NCI-H524 (cell line): ENCODE measurements around the gene HYLS1.
A peak's percentile ranks its signal among the peaks of the same experiment; 100 is the strongest.
"Not testable (repeated sequence)": the region's sequence is repeated elsewhere in the genome, so short reads cannot be mapped to it uniquely, and the experiment has no call there.

Experiments
- DNase-seq, 2 experiments: peaks; one replicate each; lab custom pipeline; 2025; lab: John Stamatoyannopoulos, UW

The HYLS1 gene

DNA sequence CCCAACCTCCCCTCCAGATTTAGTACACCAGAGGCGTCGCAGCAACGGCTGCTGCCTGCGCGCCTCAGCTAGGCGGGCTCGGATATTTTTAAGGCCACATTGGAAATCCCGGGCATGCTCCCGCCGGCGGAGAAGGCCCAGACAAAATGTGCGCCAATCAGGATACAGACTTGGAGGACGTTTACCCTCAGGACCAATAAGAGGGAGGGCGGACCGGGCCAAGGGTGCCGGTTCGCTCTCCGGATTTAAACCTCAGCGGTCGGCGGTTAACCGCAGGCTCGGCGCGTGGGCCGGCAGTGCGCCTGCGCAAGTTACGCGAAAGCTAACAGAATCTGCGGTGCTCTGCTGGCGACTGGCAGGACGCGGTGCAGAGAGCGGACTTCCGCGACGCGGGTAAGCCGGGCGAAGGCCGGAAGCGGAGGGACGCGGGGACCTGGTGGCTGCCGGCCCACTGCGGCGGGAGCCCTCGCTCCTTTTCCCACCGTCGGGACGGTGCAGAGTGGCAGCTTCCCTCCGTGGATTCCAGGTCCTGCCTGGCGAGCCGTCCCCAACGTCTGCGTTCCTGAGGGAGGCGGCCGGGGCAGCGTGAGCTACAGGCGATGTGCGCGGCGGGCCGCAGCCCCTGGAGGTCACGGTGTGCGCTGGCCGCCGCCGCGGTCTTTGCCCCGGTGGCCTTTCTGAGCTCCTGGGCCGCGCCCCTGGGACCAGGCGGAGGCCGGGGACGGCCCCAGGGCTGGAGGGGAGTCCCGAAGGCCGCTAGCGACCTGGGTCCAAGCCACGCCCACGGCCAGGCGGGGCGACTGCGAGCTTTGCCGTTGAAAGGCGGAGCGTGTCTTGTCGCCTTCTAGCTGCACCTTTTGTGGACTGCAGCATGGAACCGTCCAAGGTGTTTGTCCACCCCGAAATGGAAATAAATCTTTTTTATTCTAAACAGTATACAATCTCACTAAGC, at the start of gene HYLS1:
Gene HYLS1 (plus strand): TSS at position 296 of the 952 bp plus-strand sequence. CDS start 11,701 bp downstream, outside the sequence.
- peak; percentile 76 to 85 for DNase-seq

DNA sequence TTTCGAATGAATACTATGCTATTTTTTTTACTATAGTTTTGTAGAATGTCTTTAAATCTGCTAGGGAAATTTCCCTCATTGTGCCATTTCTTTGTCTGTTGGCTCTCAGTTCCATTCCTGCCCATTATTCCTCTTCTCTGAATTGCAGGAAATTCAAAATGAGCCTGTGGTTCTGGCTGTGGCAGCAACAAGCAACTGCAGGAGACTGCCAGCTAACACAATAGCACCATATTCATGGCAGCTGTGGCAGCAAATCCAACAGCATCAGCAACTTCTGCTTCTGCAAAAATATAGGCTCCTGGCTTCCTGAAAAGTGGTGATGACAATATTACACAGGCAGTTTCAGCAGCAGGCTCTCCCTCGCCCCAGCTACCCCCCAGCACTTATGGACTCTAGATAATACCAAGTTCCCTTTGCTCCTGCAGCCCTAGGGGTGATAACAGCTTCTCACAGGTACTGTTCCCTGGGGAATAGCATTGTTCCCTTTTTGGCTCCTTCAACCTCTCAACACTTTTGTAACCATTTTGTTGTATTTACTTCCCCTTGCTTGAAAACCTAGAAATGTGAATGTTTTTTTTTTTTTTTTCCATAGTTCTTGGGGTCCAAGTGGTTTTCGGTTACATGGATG, 45.0 kb upstream of the HYLS1 start:
- no peak for DNase-seq

DNA sequence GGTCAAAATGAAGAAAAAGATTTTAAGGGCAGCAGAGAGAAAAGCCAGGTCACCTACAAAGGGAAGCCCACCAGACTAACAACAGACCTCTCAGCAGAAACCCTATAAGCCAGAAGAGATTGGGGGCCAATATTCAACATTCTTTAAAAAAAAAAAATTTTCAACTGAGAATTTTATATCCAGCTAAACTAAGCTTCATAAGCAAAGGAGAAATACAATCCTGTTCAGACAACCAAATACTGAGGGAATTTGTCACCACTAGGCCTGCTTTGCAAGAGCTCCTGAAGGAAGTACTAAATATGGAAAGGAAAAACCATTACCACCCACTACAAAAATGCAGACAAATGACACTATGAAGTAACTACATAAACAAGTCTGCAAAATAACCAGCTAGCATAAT, 41.3 kb upstream of the HYLS1 start:
- DNase-seq, result no peak

- DNase-seq, result not testable (repeated sequence)
Measured at GRCh38 chr11:125857670-125858069, 29.8 kb upstream of the HYLS1 start.

GRCh38 chr11:125862786-125863185, 24.7 kb upstream of the HYLS1 start:
- DNase-seq, result not testable (repeated sequence)

DNA sequence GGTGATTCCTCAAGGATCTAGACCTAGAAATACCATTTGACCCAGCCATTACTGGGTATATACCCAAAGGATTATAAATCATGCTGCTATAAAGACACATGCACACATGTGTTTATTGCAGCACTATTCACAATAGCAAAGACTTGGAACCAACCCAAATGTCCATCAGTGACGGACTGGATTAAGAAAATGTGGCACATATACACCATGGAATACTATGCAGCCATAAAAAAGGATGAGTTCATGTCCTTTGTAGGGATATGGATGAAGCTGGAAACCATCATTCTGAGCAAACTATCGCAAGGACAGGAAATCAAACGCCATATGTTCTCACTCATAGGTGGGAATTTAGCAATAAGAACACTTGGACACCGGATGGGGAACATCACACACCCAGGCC, 22.1 kb upstream of the HYLS1 start:
- not testable (repeated sequence) for DNase-seq

- no peak for DNase-seq
Measured at GRCh38 chr11:125869521-125869920, 17.9 kb upstream of the HYLS1 start.

DNA sequence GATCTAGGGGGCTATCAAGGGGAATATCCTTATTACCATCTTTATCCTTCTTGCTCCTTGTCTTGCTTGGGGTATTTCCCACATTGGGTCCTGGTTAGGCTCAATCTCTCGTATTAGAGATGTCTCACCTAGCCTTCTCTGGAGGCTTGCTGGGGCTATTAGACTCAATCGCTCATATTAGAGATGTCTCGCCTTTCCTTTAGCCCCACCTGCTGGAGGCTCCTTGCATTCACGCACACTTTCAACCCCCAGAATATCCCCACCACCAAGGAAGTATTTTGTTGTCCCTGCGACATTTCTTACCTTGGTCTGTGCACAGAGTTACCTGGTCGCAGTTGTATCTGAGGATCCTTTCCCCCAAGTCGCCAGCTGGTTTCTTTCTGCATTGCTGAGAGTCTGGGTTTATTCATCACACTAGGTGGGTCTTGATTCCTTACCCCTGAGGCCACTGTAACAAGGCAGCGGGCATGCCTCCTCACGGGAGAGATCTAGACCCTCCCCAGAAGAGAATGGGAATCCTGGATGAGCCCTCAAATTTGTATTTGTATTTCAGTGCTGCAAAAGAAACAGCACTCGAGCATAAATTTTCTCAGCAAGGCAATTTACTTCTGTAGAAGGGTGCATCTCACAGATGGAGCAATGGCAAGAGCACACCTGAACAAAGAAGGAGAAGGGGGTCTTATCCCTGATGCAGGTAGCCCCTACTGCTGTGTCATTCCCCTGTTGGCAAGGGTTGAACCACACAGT, 15.9 kb upstream of the HYLS1 start:
- peak in 1 of 2 experiments; percentile 65 for DNase-seq

DNA sequence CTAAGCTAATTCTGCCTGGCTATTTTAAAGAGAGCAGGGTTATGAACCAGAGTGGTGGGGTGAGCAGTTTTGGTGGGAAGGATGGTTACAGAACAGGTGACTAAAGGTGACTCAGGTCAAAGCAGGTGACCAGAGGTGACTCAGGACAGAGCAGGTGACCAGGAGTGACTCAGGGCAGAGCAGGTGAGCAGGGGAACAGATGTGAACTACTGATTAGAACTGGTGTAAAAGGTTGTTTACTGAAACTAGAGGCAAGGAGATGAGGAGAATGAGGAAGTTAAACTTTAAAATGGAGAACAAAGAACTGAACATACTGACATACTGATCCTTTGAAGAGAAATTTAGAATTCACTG, 15.4 kb upstream of the HYLS1 start:
- DNase-seq, result no peak

GRCh38 chr11:125873881-125874555, 13.4 kb upstream of the HYLS1 start:
- no peak for DNase-seq

- peak; percentile 47 to 69 for DNase-seq
Measured at GRCh38 chr11:125874556-125875124, 12.8 kb upstream of the HYLS1 start.

- no peak for DNase-seq
Measured at GRCh38 chr11:125881291-125881690, 6.2 kb upstream of the HYLS1 start.

- no peak for DNase-seq
Measured at GRCh38 chr11:125883375-125883774, 4.1 kb upstream of the HYLS1 start.

DNA sequence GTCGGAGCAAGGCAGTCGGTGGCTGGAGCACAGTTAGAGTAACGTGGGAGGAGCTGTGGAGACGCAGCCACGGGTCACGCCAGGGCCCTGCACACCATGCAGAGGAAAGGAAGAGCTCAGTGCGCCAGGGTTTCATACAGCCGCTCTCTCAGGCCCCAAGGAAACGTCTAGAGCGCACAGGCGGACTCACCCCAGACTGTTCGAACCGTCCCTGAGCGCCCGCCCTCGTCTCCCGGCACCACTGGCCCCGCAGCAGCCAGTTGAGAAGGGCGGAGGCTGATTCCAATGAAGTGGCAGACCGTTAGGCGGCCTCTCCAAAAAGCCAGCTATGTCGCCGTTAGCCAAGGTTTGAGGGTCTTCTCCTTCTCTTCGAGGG, 483 bp upstream of the HYLS1 start:
- no peak for DNase-seq

DNA sequence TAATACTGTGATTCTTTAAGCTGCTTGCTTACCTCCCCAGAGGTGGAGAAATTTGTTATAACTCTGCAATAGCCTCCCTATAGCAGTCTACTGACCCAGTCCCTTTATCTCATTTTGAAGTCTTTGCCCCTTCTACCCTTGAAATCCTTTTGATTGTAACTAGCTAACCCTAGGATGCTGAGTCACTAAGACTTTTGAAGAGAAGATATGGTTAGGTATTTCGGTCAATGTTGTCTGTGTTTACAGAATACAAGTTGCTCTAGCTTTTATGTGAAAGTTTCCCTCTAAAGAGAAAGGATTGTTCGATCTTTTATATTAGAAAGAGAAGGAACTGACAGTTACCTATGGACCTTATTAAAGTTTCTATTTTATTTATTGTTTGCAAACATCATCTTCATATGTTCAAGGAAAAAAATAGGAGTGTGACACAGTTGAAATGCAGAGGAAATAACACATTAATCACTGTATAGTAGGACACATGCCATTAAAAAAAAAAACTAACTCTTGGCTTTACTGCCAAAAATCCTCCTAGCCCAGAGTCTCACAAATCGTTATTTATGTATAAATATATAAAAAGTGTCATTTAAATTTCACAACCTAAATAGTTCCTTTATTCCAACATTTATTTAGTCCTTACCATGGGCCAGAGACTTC, 3.1 kb downstream of the HYLS1 start:
- DNase-seq, result no peak

DNA sequence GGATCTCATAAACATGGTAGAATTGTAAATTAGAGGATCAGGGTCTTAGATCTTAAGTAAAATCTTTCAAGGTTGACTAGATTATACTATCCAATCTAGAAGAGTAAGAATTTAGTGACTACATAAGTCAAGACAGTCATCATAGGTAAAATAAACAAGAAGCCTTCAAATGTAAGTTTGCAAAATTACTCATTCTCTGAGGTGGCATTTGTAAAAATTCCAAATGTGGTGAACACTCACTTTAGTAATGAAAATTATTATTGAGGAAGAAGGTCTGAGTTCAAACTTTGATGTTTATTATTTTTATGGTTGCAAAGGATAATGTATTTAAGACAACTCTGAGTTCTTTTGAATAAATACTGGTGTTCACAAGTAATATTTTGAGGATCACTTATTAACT, 4.6 kb downstream of the HYLS1 start:
- DNase-seq, result no peak

DNA sequence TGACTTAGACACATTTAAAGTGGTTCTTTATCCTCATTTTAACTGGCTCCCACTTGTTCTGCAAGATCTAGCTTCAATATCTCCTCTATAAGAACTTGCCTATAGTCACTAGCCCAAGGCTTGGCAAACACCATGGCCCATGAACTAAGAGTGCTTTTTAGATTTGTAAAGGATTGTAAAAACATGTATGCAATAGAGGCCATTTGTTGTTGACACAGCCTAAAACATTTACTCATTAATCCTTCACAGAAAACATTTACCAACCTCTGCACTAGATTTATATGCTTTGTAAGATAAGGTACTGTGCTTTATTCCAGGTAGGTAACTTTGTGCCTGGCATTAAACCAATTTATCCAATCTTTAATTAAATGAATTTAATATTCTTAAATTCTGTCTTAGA, 5.5 kb downstream of the HYLS1 start:
- no peak for DNase-seq

DNA sequence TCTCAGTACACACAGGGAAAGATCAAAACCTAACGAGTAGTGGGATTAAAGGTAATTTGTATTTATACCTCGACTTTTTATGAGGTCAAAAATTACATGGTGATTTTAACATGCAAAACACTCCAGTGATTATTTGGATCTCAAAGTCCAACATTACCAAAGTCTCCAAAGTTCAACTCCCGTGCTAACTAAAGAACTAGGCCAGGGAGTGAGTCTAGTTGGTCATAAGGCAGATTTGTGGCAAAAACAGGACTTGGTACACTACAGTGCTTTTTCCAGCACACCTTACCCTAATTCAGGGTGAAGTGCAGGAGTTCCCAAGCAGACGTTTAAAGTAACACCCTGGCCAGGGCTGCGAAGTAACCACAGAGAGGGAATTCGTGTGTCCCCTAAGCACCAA, 14.4 kb downstream of the HYLS1 start:
- no peak for DNase-seq

DNA sequence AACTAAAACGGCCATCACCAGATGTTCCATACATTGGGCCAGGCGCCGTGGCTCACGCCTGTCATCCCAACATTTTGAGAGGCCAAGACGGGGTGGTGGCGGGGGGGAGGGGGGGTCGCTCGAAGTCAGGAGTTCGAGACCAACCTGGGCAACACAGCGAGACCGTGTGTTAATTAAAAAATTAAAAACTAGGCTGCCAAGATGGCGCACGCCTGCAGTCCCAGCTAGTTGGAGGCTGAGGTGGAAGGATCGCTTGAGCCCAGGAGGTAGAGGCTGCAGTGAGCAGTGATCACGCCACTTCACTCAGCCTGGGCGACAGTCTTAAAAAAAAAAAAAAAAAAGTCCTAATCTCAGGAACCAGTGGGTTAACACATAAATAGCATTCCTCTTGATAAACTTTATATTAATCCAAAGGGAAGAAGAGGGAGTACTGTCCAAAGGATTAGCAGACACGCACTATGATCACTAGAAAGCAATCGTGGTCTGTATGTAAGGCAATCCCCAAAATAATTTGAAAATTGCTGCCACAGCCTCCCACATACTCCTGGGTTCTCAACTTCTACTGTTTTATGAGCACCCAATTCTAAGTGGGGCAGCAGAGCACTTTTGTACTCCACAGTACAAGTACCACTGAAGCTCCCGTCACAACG, 14.9 kb downstream of the HYLS1 start:
- no peak for DNase-seq

DNA sequence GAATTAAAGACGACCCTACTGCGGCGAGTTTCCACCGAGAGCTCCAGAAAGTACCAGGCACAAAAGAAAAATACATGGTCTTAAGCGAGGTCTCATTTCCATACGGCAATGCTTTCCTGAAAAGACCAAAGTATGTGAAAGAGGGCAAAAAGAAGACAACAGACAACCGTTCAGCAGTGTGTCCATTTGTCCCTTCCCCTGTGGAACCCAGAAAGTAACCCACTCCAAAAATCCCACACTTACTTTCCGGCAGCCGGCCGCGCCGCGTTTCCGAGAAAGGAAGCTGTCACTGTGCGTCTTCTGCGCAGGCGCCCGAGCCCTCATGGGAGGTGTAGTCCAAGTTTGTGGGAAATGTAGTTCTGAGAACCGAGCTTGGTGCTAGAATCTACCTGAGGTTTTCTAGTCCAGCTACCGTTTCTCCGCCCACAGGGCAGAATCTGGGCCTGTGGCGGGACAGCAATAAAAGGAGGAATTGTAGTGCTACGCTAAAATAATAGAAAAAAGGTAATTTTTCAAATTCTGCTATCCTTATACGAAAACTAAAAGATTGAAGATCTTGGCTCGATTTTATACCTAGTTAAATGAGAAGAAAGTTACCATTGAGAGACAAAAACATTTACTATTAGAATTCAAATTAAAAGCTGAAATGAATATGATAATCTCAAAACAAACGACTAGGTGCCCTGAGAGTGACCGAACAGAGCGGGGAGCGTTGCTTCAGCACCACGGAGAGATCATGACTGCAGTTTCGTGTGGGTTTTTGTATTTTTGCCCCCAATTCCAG, 15.7 kb downstream of the HYLS1 start, which contains the start of gene PUS3:
Gene PUS3 (minus strand): TSS at position 280 of the 784 bp plus-strand sequence. CDS start 6,922 bp downstream, outside the sequence.
- DNase-seq, result peak; percentile 86 to 94
